Right ventricle myocardium inferior (tissue), 1 donor: ENCODE measurements around the gene ANO10. TPM values are rescaled to one million over a fixed set of nuclear protein-coding genes. Genes with fewer than 3 reads are reported as not detected.

Source experiments
- ATAC-seq: fragments of 200-7000 bp; cut with Tn5 transposase; one replicate; pipeline ENCODE4 v1.9.1; 2020; ENCODE audit warnings: mild to moderate bottlenecking, moderate library complexity
- DNase-seq: peaks from one replicate; pipeline ENCODE4 v3.0.0; 2021; ENCODE audit errors: missing footprints
- intact Hi-C: fragments of 100-400 bp; cut with DNase I; formaldehyde crosslinking; loops from one replicate; pipeline ENCODE4 v1.11.0; 2022
- total RNA-seq: library from RNA; stranded (reverse); fragmentation: NEBNext Ultra II Directional; extraction: Animal tissue kit (Norgen Biotek cat#: 25700); gene quantifications from one replicate; pipeline ENCODE4 v1.2.1, GENCODE V29; 2021
- donor health status: DM: no; HTN: yes; CAD: no; lungs with severe emphysema.

The ANO10 gene
- total RNA-seq, 1 donor from 2014 or later = 12.3 TPM

GRCh38 chr3:43319794-43320193 is 302.0 kb downstream of the ANO10 start:
- ATAC-seq = no peak
- intact Hi-C loops = loop anchor here (10.0 kb wide), 1 partner anchor 185 kb away; no protein-coding TSS in a partner anchor
- DNase-seq = no peak

DNA sequence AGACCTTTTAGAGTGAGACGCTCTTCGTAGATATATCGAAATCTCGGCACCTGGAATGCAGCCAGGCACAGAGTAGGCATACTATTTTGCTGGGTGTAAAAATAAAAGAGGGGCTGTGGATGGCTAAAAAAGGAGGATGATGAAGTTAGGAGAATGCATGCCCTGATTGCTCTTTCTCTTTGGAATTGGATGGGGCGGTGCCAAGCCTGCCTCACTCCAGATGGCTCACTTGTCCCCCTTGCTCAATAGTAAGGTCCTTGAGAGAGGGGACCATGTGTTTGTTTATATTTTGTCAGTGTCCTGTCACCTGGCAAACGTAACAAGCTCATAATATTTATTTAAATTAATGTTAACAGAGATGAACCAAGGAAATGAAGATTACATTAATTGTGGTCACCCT is 302.4 kb downstream of the ANO10 start:
- no peak for DNase-seq
- peak; percentile 57 for ATAC-seq
- intact Hi-C loops = loop anchor here (10.0 kb wide), 1 partner anchor 185 kb away; no protein-coding TSS in a partner anchor

GRCh38 chr3:43317461-43318316 is 304.1 kb downstream of the ANO10 start:
- DNase-seq (no peak), ATAC-seq (peak; percentile 68)
- intact Hi-C loops = loop anchor here (10.0 kb wide), 1 partner anchor 187 kb away; no protein-coding TSS in a partner anchor

DNA sequence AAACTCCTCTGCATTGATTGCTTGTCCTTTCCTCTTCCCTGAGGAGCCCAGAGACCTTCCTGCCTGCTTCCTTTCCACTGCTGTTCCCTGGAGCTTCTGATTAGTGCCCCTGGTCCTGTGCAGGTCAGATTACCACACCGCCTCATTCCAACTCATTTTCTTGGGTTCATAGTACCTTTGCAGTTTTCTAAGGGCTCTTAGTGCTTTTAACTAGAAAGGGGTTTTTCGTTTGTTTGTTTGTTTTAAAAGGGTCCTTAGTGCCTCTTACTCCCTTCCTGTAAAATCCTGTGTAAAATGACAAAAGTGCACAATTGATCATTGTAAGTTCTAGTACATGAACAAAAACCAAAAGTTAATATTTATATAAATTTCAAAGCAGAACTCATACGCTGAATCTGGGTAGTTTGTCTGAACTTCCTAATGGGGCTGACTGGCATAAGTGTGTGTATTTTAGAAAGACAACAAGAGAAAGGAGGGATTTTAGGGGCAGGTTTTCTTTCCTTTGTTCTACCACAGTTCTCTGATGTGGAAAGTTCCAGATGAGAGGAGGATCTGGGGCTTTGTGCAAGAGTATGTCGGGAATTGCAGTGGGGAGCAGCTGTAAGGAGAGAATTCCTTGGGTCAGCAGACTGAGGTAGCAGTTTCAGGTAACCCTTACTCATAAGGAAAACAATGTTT is 304.9 kb downstream of the ANO10 start:
- intact Hi-C loops = loop anchor here (10.0 kb wide), 1 partner anchor 188 kb away; no protein-coding TSS in a partner anchor
- DNase-seq = no peak
- no peak for ATAC-seq

Other genes with a start within 250 kb of the ANO10 start
- gene ABHD5, start 68.9 kb upstream of the ANO10 start, total RNA-seq = 25.4 TPM